GM18870 (cell line): ENCODE results near the gene PIK3R4.
A peak's percentile ranks its signal among the peaks of the same experiment; 100 is the strongest.

Experiments used
- ATAC-seq: cut with Tn5 transposase; IDR thresholded peaks from one replicate; pipeline ENCODE4 v1.9.1; 2021; ENCODE audit warnings: moderate library complexity; ENCODE audit not compliant: unreplicated experiment

PIK3R4 gene

DNA sequence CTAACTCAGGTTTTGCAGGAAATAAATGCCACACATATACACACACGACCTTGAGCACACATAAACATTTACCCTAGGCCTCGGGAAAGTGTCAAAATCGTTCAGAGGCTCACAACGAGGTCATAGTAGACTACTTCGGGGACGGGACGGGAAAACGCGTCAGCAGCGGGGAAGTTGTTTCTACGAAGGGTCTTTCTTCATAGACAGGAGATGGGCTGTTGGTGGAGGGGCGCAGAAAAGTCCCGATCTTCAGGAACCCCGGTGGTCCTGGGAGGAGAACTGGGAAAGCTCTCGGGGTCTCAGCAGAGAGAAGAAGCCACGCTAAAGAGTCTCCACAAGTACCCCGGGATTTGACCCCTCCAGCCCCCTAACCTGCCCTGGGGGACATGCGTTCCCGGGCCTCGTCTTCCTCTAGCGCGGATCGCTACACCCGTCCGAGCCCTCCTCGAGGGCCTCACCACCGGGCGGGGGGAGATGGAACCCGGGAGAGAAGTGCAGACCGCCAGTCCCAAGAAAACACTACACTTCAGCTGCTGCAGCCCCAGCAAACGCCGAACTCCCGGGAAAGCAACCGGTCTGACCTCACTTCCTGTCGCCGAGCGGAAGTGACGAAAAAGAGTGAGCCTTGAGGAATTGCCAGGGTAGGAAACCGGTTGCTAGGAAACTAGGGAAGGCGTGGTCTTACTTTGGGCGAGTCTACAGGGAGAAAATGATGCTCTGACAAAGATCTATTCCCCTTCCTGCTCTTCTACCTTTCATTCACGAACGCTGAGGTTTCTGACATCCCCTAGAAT is at the start of gene PIK3R4:
TSS of gene PIK3R4 (minus strand) at position 584 of the 794 bp plus-strand sequence. CDS start 1,611 bp downstream, outside the sequence.
- peak; percentile 88 for ATAC-seq

DNA sequence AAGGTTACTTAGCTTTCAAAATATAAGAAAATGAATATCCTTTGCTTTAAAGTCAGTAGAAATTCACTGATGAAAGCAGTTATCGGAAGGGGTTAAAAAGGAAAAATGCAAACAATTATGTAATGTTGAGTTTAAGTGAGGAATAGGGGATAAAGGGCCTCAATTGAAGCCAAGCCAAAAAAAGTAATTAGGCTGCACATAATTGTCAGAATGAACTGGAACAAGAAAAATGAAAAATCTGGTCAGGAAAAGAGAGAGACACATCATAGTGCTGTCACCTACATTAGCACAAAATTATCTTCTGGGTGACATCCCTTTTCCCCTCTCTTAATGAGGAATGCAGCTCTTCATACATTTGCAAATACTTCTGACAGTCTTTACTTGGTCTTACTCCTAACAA is 48.8 kb upstream of the PIK3R4 start:
- ATAC-seq: no peak

DNA sequence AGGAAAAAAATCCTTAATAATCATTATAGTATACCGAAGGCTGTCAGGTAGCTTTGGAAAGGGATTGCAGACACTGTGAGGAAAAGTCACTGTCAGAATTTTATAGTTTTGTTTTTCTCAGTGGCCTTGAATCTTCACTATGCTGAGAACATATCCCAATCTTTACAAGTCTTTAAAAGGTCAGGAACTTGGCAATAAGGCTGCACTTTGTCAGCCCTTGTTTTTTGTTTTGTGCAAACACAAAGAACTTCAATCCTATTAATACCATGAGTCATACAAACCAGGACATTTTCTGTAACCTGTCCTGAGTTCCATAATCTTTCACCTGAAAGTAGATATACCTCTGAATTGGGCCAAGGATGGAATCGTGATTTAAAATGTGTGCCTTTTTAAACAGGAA is 45.6 kb upstream of the PIK3R4 start:
- ATAC-seq: no peak

DNA sequence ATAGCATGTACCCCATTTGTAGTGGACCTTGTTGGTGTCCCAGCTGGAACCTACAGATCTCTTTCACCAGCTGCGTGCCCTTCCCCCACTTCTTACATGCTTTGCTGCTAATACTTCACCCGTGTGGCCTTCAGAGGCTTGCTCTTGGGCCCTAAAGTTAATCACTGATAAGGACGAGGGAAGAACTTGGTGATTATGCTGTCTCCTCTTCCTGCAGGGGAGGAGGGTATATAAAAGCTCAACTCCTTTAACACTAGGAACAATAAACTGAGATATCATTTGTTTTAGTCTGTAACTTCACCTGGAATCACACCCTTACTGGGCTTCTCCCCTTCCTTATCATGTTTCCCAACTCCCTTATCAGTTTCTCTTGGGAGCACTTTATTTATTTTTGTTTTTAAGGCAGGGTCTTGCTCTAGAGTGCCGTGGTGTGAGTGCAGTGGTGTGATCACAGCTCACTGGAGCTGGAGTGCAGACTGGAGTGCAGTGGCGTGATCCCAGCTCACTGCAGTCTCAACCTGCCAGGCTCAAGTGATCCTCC is 43.2 kb upstream of the PIK3R4 start:
- ATAC-seq: no peak

DNA sequence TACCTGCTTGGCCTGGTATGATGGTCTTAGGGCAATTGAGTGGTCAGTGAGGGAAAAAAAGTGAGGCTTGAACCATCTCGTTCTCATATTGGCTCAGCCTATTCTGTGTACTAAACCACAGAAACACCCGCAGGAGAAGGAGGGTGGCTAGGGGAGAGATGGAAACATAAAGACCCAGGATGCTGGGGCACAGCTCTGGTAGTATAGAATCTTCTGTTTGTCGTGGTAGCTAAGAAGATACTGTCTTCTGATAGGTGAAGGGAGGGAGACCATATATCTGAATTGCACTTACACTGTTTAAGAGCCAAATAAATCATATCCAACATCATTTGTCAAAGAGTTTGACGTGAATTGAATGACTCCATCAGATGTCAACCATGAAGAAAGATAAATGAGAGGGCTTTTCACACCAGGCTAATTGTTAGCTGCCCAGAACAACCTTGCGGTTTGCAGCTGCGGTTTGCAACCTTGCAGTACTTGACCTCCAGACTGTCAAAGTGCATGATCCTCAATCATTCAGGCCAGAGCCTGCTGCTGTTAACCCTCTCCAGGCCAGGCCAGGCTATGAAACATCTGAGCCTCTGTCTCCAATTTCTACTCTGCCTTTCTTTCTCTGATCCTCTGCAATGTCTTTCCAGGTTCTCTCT is 40.9 kb upstream of the PIK3R4 start:
- ATAC-seq: no peak

DNA sequence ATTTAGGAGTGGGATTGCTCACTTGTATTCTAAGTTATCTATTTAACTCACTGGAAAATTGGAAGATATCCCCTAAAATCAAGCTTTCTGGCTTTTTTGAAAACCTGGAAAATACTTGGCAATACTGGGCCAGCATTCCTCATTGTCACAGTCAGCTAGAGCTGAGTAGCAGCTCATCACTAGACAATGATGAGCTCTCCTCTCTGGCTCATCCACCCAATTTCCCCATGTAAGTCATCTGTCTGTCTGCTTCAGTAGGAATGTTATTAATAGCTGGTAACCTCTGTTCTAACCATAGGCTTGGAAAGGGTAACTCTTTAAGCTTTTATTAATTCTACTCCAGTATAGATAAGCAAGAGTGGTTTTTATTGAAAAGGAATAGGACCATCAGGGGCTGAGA is 39.7 kb upstream of the PIK3R4 start:
- ATAC-seq: no peak

DNA sequence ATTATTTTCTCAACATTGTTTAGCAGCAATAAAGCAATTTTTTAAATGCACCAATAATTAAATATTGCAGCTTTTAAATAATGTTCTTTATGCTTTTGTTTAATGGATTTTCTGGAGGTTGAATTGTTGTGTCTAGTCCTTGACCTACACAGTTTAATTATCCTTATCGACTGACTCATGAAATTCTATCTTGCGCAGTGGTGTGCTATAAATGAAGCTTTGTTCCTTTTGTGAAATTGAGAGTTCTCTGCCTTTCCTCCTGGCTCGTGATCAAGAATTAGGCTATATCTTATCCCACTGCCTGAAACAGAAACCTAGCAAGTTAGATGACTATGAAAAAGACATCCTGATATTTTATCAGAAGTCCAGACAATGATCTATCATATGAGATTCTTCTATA is 37.0 kb upstream of the PIK3R4 start:
- no peak for ATAC-seq

DNA sequence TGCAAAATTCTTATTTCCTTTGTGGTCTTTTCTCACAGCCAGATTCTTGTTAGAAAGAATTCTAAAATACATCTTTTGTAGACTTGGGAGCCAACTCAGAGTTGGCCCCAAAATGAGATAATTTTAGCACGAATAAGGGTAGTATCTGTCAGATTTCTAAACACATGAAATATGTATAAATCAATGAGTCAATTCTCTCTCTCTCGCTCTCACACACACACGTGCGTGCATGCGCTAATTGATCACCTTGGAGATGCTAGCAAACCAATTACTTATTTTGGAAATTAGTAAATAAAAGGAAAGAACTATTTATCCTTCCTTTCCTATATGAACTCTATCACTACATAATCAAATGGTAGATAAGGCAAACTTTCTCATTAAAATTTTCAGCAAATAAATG is 32.9 kb upstream of the PIK3R4 start:
- peak; percentile 10 for ATAC-seq

DNA sequence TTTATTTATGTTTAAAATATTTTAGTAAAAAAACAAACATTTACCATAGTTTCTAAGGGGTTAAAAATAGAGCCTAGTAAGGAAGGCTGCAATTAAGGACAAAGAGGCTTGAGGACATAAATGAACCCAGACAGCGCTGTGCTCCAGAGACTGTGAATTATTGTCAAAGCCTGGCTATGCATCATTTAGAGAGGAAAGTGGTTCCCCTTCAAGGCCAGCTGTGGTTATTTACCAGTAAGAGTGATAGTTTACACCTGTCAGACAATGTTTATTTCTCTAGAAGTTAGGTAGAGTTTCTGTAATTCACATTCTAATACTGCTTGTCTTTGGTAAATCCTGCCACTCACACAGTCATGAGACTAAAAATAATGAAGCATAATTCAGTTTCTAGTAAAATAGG is 32.4 kb upstream of the PIK3R4 start:
- ATAC-seq: peak; percentile 93

DNA sequence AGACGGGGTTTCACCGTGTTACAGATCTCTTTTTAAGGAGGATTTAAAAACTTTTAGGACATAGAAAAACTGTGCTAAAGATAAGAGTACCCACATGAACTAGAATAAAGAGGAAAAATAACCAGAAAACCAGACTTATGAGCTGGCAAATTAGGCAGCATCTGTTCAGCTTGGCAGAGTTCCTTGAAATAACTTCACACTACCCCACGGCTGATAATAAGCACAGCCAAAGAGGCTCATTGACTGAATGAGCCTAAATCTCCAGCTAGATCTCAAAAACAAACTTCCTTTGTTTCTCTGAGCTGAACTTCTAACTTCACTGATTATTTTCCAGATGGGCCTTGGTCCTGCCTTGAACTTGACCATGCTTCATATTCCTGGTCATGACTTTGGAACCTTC is 26.7 kb upstream of the PIK3R4 start:
- no peak for ATAC-seq

DNA sequence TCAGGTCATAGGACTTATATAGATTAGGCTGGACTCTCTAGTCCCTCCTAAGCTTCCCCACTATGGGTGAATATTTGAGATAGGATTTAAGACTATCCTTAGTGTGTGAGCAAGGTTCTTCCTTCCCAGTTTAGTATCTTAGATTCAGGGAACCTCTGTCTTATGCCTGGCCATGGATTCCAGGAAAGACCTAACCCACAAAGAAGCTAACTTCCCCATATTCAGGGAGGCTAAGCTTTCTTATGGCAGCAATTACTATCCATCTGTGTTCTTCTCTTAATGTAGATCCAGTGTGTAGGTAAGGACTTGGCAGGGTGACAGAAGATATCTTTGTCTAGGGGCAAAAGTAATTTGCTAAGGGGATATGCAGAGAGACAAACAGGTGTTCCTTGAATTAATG is 25.5 kb upstream of the PIK3R4 start:
- no peak for ATAC-seq

DNA sequence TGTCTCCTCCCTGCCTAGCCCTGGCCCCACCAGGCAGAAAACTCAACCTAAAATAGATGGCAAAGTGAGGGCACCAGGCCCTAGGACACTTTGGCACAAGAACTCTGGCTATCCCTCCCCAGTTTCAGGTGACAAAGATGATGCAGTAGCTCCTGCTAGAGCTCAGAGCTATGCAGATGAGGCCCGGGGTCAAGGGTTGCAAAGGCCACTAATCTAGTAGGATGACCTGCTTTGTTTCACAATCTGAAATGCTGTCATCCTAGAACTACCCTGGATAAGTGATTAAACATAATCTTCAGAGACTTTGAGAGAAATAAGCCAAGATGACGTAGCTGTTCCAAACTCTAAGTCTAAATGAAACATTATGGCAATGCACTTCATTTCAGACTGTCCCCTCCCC is 24.0 kb upstream of the PIK3R4 start:
- ATAC-seq: no peak

DNA sequence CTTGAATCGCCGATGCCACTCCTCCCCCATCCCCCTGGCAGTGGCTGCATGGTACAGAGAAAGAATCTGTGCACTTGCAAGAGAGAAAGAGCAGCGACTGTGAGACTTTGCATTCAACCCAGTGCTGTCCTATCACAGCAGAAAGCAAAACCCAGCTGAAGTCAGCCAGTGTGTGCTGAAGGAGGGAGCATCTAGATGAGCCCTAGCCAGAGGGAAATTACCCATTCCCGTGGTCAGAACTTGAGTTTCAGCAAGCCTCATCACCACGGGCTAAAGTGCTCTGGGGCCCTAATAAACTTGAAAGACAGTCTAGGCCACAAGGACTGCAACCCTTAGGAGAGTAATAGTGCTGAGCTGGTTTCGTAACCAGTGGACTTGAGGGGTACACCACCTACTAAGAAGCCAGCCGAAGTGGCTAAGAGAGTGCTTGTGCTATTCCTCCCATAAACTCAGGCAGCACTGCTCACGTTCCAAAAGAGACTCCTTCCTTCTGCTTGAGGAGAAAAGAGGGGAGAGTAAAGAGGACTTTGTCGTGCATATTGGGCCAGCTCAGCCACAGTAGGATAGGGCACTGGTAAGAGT is 15.2 kb upstream of the PIK3R4 start:
- no peak for ATAC-seq

DNA sequence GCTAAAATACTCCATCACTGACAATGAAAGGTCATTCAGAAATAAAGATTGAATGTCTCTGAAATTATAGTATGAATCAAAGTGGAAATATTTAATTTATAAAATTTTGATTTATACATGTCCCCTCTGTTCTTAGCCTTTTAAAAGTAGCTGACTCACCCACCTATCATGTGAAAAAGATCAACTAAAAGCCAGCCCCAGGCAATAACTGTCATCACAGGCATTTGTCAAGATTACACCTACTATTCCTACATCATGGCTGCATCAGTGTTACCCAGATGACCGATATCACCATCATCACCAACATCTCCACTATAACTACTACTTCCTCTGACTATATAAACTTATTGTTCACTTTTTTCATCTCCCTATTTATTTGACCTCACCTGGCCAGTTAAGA is 14.3 kb upstream of the PIK3R4 start:
- ATAC-seq: no peak

DNA sequence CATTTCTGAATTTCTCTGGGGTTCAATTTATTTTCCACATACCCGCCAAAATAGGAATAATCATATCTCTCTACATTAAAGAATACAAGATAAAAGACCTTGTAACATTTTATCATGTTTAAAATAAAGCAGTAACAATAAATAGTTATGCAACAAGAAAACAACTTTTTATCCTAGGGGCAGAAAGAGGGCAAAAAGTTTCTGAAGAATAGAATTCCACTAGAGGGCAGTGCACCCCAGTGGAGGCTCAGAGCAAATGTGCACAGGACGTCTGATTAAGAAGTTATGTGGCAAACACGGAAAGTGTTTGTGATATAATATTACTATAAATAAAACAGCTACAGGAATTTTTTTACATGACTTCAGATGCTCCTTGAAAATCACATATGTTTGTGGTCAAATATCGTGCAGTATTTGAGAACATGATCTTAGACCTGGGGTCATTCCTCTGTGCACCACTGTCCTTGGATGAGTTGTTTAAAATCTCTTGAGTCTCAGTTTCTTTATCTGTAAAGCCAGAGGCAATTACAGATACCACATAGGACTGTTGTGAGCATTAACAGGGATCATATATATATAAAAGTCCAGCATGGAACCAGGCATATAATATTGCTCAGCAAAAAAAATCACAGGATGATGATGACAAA is 13.2 kb upstream of the PIK3R4 start:
- ATAC-seq: peak; percentile 77

DNA sequence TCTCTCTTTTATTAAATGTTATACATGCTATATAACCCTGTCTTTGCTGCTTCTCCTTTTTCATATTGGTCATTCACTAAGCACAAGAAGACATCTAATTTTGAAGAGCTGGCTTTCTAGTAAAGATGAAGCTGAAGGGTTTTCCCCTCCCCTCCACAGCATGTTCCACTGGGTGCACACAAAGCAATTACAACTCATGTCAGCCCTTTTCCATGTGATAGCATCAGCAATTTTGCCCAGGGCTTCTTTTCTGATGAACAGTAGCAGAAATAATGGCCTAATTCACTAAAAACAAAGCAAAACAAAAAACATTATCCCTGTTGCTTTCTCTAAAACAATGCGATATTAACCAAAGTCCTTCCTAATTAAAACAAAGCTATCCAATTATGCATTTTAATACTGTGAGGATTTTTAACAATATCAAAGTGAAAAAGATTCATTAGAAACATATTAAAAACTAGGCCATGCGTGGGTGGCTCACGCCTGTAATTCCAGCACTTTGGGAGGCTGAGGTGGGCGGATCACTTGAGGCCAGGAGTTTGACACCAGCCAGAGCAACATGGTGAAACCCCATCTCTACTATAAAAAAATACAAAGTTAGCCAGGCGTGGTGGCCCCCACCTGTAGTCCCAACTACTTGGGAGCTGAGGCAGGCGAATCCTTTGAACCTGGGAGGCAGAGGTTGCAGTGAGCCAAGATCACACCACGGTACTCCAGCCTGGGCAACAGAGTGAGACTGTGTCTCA is 12.2 kb upstream of the PIK3R4 start:
- no peak for ATAC-seq

DNA sequence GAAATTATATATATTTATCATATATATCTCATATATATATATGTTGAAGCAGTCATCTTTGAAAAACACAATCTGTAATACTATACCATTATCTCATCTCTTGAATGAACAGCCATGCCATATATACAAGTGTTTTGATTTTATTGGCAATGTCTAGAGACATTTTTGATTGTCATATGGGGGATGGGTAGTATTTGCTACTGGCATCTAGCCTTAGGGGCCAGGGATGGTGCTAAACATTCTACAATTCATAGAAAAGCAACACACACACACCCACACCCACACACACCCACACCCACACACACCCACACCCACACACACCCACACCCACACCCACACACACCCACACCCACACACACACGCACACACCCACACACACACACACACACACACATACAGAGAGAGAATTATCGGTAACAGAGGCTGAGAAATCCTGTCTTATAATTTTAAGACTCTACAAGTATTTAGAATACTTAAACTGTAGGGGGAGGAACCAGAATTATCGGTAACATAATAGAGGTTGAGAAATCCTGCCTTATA is 11.1 kb upstream of the PIK3R4 start:
- ATAC-seq: no peak

DNA sequence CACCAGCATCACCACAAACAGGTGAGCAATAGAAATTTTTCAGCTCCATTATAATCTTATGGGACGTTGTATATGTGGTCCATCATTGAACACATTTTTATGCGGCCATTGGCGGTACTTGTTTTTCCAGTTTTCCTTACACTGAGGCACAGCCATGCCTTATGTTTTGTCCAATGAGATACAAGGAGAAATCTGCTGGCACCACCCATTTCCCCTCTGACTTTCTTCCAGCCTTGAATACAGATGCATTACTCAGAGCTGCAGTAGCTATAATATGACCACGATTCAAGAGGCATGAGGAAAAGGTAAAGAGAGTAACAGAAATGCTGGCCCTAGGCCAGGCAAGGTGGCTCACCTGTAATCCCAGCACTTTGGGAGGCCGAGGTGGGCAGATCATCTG is 9.0 kb upstream of the PIK3R4 start:
- no peak for ATAC-seq

DNA sequence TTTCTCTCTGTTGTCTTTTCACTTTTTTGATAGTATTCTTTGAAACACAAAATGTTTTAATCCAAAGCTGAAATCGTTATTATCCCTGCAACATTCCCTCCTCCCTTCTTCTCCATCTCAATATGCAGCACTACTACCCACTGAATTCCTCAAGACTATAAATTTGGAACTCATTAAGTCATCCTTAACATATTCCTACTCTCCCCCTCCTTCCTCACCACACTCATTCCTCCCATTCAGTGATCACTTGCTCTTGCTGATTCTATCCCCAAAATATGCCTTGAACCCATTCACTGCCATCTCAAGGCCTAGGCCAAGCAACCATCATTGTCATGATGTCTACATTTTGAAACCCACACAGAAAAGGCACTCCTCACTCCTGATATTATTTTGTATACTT is 2.4 kb upstream of the PIK3R4 start:
- ATAC-seq: no peak

DNA sequence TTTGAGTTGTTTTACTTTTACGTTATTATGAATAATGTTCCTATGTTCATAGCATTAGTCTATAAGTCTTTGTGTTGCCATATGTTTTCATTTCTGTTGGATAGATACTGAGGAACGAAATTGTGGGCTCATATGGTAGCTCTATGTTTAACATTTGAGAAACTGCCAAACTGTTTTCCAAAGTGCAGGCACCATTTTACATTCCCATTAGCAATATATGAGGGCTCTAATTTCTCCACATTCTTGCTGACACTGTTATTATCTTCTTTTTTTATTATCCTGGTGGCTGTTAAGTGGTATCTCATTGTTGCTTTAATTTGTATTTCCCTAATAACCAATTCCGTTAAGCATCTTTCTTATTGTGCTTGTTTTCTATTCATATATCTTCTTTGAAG is 1.8 kb upstream of the PIK3R4 start:
- no peak for ATAC-seq

DNA sequence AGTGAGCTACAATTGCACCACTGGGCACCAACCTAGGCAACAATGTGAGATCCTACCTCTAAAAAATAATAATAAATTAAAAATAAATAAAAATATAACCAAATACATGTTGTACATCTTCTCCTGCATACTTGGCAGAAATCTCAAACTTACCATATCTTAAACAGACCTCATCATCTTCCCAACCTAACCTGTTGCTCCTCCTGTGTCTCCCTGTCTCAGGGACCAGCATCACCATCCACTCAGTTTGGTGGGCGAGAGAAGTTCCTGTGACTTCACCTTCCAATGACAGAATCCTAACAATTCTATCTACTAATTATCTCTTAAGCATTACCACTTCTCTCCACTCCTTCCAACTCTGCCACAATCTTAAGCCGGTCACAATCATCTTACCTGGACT is 3.3 kb downstream of the PIK3R4 start:
- no peak for ATAC-seq
